ENCODE data around the gene IL25.
A peak's percentile ranks its signal among the peaks of the same experiment; 100 is the strongest.
"Not testable (repeated sequence)": the region's sequence is repeated elsewhere in the genome, so short reads cannot be mapped to it uniquely, and the experiment has no call there.

IL25 gene

DNA sequence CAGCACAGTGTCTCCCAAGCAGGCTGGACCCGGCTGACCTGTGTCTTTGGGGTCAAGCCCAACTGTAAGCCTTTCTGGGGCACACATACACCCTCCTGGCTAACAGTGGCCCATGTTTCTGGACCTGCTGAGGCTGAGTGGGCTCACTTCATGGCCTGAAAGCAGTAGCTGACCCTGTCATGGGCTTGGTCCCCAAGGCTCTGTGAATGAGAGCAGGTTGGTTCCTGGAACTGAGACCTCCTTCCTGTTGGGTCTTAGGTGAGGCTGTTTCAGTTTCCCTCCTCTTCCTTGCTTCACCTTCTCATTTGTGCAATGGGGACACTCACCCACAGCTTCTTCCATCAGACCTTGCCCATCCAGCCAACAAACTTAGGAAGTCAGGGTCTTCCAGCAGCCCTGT is 744 bp upstream of the IL25 start:
- DNase-seq, result no peak

DNA sequence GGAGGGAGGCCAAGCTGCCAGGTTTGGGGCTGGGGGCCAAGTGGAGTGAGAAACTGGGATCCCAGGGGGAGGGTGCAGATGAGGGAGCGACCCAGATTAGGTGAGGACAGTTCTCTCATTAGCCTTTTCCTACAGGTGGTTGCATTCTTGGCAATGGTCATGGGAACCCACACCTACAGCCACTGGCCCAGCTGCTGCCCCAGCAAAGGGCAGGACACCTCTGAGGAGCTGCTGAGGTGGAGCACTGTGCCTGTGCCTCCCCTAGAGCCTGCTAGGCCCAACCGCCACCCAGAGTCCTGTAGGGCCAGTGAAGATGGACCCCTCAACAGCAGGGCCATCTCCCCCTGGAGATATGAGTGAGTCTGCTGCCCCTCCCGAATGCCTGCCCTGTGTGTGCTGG is 432 bp downstream of the IL25 start:
- DNase-seq, result no peak

DNA sequence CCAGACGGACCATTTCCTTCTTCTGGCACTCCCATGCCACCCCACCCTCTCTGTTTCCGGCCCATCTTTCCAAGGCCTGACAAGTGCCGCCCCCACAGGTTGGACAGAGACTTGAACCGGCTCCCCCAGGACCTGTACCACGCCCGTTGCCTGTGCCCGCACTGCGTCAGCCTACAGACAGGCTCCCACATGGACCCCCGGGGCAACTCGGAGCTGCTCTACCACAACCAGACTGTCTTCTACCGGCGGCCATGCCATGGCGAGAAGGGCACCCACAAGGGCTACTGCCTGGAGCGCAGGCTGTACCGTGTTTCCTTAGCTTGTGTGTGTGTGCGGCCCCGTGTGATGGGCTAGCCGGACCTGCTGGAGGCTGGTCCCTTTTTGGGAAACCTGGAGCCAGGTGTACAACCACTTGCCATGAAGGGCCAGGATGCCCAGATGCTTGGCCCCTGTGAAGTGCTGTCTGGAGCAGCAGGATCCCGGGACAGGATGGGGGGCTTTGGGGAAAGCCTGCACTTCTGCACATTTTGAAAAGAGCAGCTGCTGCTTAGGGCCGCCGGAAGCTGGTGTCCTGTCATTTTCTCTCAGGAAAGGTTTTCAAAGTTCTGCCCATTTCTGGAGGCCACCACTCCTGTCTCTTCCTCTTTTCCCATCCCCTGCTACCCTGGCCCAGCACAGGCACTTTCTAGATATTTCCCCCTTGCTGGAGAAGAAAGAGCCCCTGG is 3.1 kb downstream of the IL25 start:
- DNase-seq, result peak in 6 of 56 donors; percentile 11 to 55 (median 41)

DNA sequence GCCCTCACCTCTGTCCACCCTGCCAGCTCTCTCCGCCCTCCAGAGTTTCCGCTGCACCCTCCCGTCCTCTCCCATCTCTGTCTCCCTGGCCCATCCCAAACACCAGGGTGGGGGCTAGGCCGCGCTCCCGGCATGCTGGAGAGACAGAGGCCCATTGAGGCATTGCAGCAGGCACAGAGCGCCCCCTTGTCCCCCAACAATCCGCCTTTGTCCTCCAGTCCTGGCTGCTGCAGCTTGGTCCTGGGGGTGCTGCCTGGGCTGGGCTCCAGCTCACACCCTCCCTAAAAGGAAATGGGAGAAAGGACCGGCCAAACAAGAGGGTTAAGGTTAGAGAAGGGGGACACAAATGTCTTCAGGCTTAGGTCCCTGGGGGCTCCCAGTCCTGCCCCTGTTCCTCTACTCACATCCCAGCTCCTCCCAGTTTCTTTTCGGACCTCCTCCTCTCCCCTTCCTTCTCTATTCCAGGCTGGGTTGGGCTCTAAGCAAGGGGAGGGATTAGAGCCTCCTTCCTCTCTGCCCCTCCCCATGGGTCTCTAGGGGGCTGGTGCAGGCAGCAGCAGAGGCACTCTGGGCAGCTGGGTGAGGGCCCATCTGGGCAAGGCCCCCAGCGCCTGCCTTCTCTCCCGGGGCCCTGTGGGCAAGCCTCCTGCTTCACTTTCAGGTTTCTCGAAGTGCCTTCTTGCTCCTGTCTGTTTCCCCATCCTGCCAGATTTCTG is 4.0 kb downstream of the IL25 start, which contains the start of gene CMTM5:
CMTM5 (plus strand) TSS at position 565 of the 716 bp plus-strand sequence. CDS start 206 bp downstream, outside the sequence.
- peak in 55 of 56 donors; percentile 58 to 99 (median 93) for DNase-seq

DNA sequence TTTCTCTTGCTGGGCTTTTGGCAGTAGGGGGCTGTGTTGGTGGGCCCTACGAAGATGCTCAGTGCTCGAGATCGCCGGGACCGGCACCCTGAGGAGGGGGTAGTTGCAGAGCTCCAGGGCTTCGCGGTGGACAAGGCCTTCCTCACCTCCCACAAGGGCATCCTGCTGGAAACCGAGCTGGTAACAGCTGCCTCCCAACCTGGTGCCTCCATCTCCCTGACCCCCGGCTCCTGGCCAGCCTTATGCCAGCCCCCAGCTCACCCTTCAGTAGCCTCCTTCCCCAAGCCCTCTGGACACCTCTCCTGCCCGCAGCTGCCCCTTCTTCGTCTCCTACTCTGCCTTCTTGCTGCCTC is 4.6 kb downstream of the IL25 start:
- peak in 2 of 56 donors; percentile 62 to 72 for DNase-seq

DNA sequence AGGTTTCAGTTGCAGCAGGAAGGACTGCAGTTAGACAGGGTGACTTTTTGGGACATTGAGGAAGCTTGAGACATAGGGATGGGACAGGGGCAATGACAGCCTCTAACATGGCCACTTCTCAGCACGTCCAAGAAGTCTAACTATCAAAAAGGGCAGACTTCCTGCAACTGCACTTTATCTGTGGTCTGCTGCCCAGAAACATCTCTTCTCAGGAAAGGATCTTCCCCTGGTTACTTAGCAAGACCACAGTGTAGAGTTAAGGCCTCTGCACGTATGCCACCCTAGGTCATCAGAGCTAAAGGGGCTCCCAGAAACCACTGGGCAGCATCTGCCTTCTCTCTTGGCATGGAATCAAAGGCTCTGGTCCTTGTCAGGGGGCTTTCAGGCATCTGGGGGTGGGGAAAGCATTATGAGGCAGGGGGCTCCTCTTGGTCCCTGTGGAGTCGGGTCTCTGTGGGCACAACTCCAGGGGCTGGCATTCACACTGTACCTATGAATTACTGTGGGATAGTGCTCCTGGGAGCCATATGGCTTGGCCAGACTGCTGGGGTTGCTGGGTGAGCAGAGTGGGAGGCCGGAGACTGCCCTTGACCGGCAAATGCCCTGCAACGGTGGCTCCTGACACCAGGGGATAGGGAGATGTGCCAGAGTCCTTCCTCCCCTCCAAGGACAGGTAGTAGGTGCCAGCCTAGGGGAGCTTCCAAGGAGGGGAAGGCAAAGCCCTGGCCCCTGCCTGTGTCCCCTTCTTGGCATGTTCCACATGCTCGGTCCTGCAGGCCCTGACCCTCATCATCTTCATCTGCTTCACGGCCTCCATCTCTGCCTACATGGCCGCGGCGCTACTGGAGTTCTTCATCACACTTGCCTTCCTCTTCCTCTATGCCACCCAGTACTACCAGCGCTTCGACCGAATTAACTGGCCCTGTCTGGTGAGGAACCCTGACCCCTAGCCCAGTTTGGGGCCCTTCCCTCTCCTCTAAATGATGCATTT is 5.3 kb downstream of the IL25 start:
- DNase-seq, result peak in 3 of 56 donors; percentile 21 to 29 (median 28)

DNA sequence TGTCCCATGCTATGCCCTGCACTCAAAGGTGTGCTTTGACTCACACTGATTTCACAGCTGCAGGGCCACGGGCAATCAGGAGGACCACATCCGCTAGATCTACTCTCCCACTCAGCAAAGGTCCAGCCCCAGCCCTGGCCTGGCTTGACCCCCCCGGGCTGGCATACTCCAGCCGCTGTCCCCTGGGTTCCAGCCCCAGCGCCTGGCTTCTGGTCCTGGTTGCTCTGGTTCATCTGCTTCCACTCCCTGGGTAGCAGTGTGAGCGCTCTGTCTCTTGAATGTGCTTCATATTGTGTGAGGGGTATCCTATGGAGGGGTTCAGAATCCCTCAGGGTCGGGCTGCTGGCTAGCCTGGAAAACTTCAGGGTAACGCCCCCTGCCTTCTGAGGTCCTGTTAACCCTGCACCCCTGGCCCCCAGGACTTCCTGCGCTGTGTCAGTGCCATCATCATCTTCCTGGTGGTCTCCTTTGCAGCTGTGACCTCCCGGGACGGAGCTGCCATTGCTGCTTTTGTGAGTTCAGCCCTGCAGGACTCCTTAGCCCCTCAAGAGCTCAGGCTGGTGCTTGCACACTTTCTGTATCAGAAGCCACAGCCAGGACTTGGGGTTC is 6.1 kb downstream of the IL25 start:
- DNase-seq, result peak in 2 of 56 donors; percentile 13 to 44

DNA sequence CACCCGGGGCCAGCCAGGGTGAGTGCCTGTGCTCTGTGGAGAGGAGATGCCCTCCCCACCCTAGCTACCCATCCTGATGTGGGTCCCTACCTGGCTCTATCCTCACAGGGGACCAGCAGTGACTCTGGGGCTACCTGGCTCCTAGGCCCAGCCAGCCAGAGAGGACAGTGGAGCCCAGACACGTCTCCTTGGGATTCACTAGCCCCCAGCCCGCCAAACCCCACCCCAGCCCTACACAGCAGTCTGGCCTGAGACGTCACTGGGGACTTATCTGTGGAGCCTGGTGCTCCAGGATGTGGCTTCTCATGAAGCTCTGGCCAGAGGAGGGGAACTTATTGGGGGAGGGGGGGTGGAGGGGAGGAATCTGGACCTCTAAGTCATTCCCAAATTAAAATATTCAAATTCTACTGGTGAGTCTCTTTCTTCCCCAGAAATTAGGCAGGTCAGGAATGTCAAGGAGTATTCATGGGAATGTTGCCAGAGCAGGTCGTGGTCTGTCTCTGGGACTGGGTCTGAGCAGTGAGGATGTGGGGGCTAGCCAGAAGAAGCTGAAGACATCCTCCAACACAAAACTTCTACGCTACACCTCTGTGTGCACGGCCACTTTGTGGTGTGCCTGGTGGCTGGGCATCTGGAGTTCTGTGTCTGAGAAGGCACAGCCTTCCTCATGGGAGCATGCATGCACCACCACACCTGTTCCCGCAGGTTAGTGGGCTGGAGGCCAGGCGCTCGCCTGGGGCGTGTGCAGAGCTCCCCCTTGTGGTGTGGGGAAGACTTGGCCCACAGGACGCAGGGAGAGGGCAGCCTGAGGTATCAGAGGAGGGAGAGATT is 7.0 kb downstream of the IL25 start:
- peak in 27 of 56 donors; percentile 5 to 68 (median 23) for DNase-seq

DNA sequence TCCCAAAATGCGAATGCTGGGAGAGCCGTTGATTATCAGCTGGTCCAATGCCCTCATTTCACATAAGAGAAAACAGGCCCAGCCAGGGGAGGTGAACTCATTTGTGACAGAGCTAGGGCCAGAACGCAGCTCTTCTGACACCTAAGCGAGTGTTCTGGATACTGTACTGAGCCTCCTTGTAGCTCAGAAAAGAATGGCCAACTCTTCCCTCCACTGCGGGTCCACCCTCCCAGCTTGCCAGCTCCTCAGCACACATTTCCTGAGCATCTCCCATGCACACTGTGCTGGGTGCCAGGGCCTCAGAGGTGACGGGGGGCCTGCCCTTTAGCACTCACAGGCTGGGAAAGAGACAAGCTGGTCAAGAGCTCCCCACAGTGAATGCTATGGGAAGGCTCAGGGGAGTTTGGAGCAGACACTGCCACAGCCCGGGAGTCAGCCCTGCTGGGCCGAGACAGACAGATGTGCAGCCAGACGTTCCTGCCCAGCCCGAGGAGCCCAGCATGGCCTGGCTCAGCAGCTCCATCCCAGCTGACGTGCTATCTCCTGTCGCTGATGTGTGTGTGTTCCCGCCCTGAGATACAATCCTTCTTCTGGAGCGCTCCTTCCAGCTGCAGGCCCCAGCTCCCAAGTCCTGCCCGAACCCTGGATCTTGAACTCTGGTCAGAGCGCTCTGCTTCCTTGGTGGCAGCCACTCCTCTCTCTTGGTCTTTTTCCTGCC is 7.7 kb downstream of the IL25 start:
- peak in 14 of 56 donors; percentile 13 to 48 (median 31) for DNase-seq

DNA sequence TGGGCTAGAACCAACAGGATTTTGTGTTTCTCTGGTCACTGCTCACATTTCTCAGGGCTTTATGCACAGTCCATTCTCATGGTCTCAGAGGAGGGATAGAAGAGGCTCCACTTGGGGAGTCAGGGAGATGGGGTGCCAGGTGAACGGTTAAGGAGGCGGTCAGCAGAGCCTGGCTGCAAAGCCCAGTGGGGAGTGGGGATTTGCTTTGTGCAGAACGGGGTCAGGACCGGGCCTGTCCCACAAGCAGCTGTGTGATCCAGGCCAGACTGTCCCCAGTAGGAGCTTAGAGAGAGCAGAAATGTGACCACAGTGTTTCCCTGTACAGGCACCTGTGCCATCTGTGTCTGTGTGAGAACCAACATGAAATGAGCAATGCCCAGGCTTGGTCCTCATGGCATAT is 8.4 kb downstream of the IL25 start:
- no peak for DNase-seq

DNA sequence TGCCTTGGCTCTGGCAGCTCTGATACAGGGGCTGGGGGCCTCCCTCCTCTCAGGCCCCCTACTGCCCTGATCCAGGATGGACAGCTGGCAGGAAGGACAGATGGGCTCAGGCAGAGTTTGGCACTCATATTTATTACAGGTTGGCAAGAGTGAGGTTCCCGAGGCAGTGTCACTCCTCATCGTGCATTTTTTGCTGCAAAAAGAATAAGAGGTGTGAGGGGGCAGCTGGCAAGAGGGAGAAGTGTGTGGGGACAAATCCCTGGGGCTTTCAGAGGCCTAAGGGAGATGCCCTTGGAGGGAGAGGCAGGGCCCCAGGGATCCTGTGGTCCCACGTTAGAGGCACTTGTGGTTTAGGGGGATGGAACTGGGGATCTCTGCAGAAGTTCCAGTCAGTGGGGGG is 9.3 kb downstream of the IL25 start:
- DNase-seq, result no peak

DNA sequence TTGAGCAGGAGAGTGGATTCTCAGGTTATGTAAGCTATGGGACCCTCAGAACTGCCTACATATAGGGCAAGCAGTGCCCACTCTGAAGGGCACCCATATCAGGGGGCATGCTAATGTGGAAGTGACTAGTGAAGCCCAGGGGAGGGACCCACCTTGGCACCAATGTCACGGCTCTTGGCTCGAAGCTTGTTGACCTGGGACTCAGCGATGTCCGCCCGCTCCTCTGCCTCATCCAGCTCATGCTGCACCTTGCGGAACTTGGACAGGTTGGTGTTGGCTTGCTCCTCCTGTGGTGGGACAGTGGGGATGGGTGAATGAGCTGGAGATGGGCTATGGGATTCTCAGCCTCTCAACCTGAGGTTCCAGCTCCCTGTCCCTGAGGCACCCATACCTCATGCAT is 9.7 kb downstream of the IL25 start:
- no peak for DNase-seq

DNA sequence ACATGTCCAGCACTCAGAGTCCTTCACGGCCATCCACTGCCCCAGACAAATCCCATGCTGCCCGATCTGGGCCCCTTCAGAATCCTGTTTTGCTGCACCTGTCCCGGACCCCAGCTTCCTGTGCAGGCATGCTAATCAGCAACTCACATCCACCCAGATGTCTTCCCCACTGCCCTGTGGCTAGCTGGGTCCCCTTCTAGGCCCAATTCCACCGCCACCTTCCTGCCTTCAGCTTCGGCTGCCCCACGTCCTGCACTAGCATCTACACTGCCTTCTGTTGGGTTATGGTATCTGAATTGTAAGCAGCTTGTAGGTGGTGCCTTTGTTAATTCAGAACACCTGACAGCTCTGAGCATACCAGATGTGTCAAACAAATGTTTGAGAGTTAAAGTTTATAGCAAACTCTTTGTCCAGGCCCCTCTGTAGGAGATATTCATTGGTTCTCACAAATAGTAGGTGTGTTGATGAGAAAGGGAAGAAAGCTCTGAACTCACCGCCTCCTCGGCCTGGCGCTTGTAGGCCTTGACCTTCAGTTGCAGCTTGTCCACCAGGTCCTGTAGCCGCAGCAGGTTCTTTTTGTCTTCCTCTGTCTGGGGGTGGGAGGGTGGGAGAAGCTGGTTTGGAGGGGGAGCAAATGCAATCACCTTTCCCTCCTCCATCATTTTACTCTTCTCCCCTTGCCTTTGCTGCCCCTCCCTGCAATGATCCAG is 10.3 kb downstream of the IL25 start:
- DNase-seq, result no peak

DNA sequence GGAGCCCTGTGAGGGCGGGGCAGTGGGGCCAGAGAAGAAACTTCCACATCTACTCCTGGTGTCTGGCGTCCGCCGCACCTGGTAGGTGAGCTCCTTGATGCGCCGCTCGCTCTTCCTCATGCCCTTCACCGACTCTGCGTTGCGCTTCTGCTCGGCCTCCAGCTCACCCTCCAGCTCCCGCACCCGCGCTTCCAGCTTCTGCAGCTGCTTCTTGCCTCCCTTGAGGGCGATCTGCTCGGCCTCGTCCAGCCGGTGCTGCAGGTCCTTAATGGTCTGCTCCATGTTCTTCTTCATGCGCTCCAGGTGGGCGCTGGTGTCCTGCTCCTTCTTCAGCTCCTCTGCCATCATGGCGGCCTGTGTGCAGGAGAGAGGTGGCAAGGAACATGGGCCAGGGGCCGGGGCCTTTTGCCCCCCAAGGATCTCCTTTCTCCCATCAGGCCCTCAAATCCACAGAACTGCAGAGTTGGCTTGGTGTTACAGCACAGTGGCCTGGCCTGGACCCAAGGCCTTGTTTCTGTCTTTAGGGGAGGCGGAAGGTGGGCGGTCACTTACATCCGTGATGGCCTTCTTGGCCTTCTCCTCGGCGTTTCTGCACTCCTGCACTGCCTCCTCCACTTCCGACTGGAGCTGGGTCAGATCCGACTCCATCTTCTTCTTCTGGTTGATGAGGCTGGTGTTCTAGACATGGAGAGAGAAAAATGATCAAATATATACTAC is 11.9 kb downstream of the IL25 start:
- no peak for DNase-seq

DNA sequence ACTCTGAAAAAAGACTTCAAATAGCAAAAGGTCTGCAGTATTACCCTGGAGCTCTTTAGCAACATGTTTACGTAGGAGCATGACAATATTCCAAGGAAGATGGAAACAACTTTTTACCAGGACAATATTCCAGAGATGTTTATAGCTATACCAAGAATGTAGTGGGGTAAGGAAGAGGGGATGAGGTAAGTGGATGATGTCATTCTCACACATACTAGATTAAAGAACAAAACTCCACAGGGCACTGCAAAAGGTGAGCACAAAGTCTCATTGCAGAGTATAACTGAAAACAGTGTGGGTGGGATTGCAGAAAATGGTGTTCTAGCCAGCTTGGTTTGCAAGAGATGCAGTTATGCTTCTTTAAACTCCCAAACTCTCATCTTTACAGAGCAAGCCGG is 12.6 kb downstream of the IL25 start:
- DNase-seq, result no peak

DNA sequence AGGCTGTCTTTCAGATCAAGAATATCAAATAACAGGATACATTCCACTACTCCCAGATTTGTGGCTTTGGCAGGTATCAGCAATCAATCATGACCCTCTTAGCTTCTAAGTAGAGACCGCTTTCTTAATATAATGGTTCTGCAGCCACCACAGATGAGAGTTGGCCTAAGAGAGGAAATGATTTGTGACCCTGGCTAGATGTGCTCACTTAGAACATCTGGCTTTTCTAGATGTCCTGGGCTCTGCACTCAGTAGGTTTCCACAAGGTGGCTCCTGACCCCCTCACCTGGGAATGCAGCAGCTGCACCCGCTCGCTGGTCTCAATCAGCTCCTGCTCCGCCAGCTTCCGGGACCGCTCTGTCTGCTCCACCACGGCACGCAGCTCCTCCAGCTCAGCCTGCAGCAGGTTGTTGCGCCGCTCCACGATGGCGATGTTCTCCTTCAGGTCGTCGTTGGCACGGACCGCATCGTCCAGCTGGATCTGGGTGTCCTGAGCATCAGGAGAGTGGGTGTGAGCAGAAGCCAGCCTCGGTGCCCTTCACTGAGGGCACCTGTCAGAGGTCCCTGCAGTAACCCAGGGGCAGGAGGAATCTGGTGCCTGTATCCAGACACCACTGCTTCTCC is 13.1 kb downstream of the IL25 start:
- no peak for DNase-seq

DNA sequence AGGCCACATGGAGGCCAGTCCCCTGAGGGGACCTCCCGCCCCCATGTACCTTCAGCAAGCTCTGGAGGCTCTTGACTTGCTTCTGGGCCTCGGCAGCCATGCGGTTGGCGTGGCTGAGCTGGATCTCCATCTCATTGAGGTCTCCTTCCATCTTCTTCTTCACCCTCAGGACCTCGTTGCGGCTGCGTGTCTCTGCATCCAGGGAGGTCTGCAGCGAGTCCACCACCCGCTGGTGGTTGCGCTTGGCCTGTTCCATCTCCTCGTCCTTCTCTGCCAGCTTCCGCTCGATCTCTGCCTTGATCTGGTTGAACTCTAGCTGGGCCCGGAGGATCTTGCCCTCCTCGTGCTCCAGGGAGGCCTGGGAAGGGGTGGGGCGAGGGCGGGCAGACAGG is 13.7 kb downstream of the IL25 start:
- not testable (repeated sequence) for DNase-seq

DNA sequence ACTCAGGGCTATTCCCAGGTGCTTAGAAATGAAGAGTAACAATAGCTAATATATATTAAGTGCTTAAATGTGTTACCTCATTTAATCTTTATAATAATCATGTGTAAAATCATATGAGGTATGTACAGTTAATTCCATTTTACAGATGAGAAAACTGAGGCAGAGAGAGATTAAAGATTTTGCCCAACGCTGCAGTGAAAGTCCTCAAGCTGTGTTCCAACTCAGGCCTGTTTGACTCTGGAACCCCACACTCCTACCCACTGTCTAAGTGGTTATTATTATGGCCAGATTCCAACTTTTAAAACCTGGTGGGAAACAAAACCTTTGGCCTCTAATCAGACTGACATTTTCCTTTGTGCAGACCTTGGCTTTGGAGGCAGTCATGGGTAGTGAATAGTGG is 14.4 kb downstream of the IL25 start:
- DNase-seq, result no peak

Data from nucleus accumbens (tissue), 56 donors.